HepG2 (cell line): ENCODE results near the gene WDR83. TPM values are rescaled to one million over a fixed set of nuclear protein-coding genes. Genes with fewer than 3 reads are reported as not detected.

Experiments
- ATAC-seq: fragments of 200-7000 bp; cut with Tn5 transposase; 3 replicates; pipeline ENCODE4 v1.9.1; 2020; ENCODE audit warnings: mild to moderate bottlenecking, moderate library complexity
- BruUV-seq: library from RNA; stranded (reverse); fragments of 400-500 nt; replicated peaks from 2 replicates; lab custom pipeline; 2021; lab: Mats Ljungman, UMichigan
- CTCF ChIA-PET: fragments of 300-600 bp; formaldehyde crosslinking; extraction: SDS; loops from one replicate; lab custom pipeline; 2021; ENCODE audit warnings: low total read pairs, inconsistent platforms, low intra/inter-chr PET ratio; lab: Yijun Ruan, JAX
- POLR2A ChIA-PET: fragments of 350-600 bp; sonication (Branson Sonifier 250); formaldehyde crosslinking; loops from one replicate; lab custom pipeline; 2020; ENCODE audit warnings: antibody characterized with exemption, inconsistent platforms; lab: Yijun Ruan, JAX
- DNase-seq: peaks from one replicate; pipeline ENCODE4 v3.0.0-alpha.2; 2015; ENCODE audit warnings: low spot score
- FAIRE-seq: peaks from 3 replicates; lab custom pipeline; 2011; peaks lifted over from hg19 to GRCh38; lab: Jason Lieb, UNC
- H2AFZ ChIP-seq: one replicate; pipeline ENCODE4 v1.6.1; 2011; ENCODE audit warnings: low read length, inconsistent platforms
- H3K27ac ChIP-seq: fragments of 300-600 bp; 3 replicates; pipeline ENCODE4 v1.8.0; 2011; ENCODE audit warnings: mixed run types, mild to moderate bottlenecking, mixed read lengths, low read length, inconsistent platforms; ENCODE audit not compliant: insufficient read depth; ENCODE audit errors: extremely low read length
- H3K27me3 ChIP-seq, 2 experiments: fragments of 200-600 bp in 1 of 2; 2 replicates in 1 of 2; 3 replicates in 1 of 2; pipeline versions ENCODE4 v1.6.0 to v1.8.0; 2011; ENCODE audit warnings: low read length in 2 of 2, mild to moderate bottlenecking in 2 of 2, moderate library complexity in 2 of 2, inconsistent platforms in 1 of 2; ENCODE audit not compliant: insufficient read depth in 2 of 2, control insufficient read depth in 1 of 2
- H3K36me3 ChIP-seq, 2 experiments: fragments of 200-600 bp in 1 of 2; replicated peaks in 1 of 2; 2 replicates in 1 of 2; 3 replicates in 1 of 2; pipeline versions ENCODE4 v1.5.1 to v1.8.0; 2011; ENCODE audit warnings: low read length in 2 of 2, inconsistent platforms in 1 of 2; ENCODE audit not compliant: insufficient read depth in 2 of 2, control insufficient read depth in 1 of 2
- H3K4me1 ChIP-seq: 2 replicates; pipeline ENCODE4 v1.5.1; 2012; ENCODE audit warnings: low read length, inconsistent platforms; ENCODE audit not compliant: insufficient read depth
- H3K4me2 ChIP-seq: 2 replicates; pipeline ENCODE4 v1.6.0; 2011; ENCODE audit warnings: low read depth, low read length, inconsistent platforms
- H3K4me3 ChIP-seq, 3 experiments: fragments of 200-600 bp in 1 of 3; sonication (generic), shearing (Covaris generic) in 1 of 3; replicated peaks in 1 of 3; 2 replicates each; pipeline ENCODE4 v1.5.1; 2011 to 2016; ENCODE audit warnings: low read length in 3 of 3, inconsistent platforms in 2 of 3, low read depth in 2 of 3, mild to moderate bottlenecking in 2 of 3, control low read depth in 1 of 3, mixed read lengths in 1 of 3; ENCODE audit not compliant: insufficient read depth in 1 of 3
- H3K79me2 ChIP-seq: one replicate; pipeline ENCODE4 v1.6.1; 2011; ENCODE audit warnings: low read length, inconsistent platforms; ENCODE audit not compliant: insufficient read depth
- H3K9ac ChIP-seq: 2 replicates; pipeline ENCODE4 v1.6.0; 2011; ENCODE audit warnings: mild to moderate bottlenecking, low read depth, low read length, inconsistent platforms; ENCODE audit not compliant: insufficient read depth
- H3K9me3 ChIP-seq: 2 replicates; pipeline ENCODE4 v1.5.1; 2012; ENCODE audit warnings: mild to moderate bottlenecking, low read length
- H4K20me1 ChIP-seq: 2 replicates; pipeline ENCODE4 v1.6.0; 2011; ENCODE audit warnings: inconsistent platforms, mild to moderate bottlenecking, low read length, moderate library complexity; ENCODE audit not compliant: insufficient read depth
- AGO2 ChIP-seq: fragments of 200-400 bp; formaldehyde crosslinking; optimal IDR thresholded peaks from 2 replicates; pipeline ENCODE3; 2017; ENCODE audit warnings: mild to moderate bottlenecking, low read depth, low read length, moderate library complexity
- ELF4 ChIP-seq: sonication (generic); formaldehyde crosslinking; IDR thresholded peaks from 2 replicates; pipeline ENCODE4 v1.5.0; 2020; ENCODE audit warnings: missing genetic modification reagents, mild to moderate bottlenecking, moderate library complexity, borderline replicate concordance
- MBNL3 ChIP-seq: fragments of 250-450 bp; sonication (Bioruptor Pico); conservative IDR thresholded peaks from 2 replicates; pipeline ENCODE4 v1.8.0; 2022; ENCODE audit warnings: mild to moderate bottlenecking, inconsistent platforms
- RCOR2 ChIP-seq: IDR thresholded peaks from 2 replicates; pipeline ENCODE4 v1.6.1; 2016; ENCODE audit warnings: missing biosample characterization, missing genetic modification reagents
- TP53 ChIP-seq: sonication (generic); formaldehyde crosslinking; conservative IDR thresholded peaks from 2 replicates; pipeline ENCODE4 v1.4.0; 2020; ENCODE audit warnings: missing genetic modification reagents
- WIZ ChIP-seq: sonication (generic); formaldehyde crosslinking; IDR thresholded peaks from 2 replicates; pipeline ENCODE4 v1.5.1; 2020; ENCODE audit warnings: mild to moderate bottlenecking, missing genetic modification reagents
- ZIK1 ChIP-seq: sonication (generic); formaldehyde crosslinking; IDR thresholded peaks from 2 replicates; pipeline ENCODE4 v1.5.0; 2020; ENCODE audit warnings: mild to moderate bottlenecking, low read depth, missing genetic modification reagents, borderline replicate concordance
- ZNF205 ChIP-seq: IDR thresholded peaks from 2 replicates; pipeline ENCODE4 v1.6.1; 2018; ENCODE audit warnings: missing biosample characterization, missing genetic modification reagents
- WGBS: methylation state at CpG from one replicate; pipeline ENCODE4 v1.1.6; 2017; ENCODE audit warnings: low lambda C conversion rate; 5-methylcytosine and 5-hydroxymethylcytosine counted together
- in situ Hi-C: cut with HindIII; loops from 2 replicates; pipeline ENCODE4 v1.10.0; 2017; ENCODE audit warnings: low pct_unique_long_range_greater_than_20kb; ENCODE audit not compliant: extremely low pct_ligation_motif_present
- intact Hi-C: fragments of 100-400 bp; cut with micrococcal nuclease; formaldehyde crosslinking; loops from one replicate; pipeline ENCODE4 v1.10.0; 2022; ENCODE audit not compliant: unreplicated experiment
- polyA plus RNA-seq, 8 experiments: library from polyadenylated mRNA; depleted of rRNA in 3 of 8; stranded (reverse) in 7 of 8; unstranded in 1 of 8; fragments of >200 nt; fragmentation: Illumina TruSeq in 4 of 8; extraction: Trizol in 4 of 8; gene quantifications; 2 replicates each; pipeline versions ENCODE4 v1.2.1 to v1.2.3, GENCODE V29; 2011 to 2016; ENCODE audit warnings: low read depth in 4 of 8, missing spikeins in 1 of 8, mixed read lengths in 1 of 8; ENCODE audit not compliant: insufficient read depth in 1 of 8
- total RNA-seq, 5 experiments: library from RNA; depleted of rRNA; stranded (reverse); fragments of >200 nt; fragmentation: Illumina TruSeq; extraction: Trizol; gene quantifications; 2 replicates each; pipeline ENCODE4 v1.2.3, GENCODE V29; 2016; ENCODE audit warnings: low read depth in 1 of 5
- TF ChIP-seq, protein P1 (sequence below): sonication (generic); formaldehyde crosslinking; IDR thresholded peaks from 2 replicates; pipeline ENCODE4 v1.5.1; 2020; ENCODE audit warnings: mild to moderate bottlenecking, moderate library complexity, missing genetic modification reagents
- TF ChIP-seq, protein P2 (sequence below): sonication (generic); formaldehyde crosslinking; IDR thresholded peaks from 2 replicates; pipeline ENCODE4 v1.9.0; 2021; ENCODE audit warnings: missing genetic modification reagents, mild to moderate bottlenecking, borderline replicate concordance
- TF ChIP-seq, protein P3 (sequence below): sonication (generic); formaldehyde crosslinking; IDR thresholded peaks from 2 replicates; pipeline ENCODE4 v1.9.0; 2022; ENCODE audit warnings: low read depth, missing genetic modification reagents
- TF ChIP-seq, protein P4 (sequence below): IDR thresholded peaks from 2 replicates; pipeline ENCODE4 v1.6.1; 2016; ENCODE audit warnings: low read depth

The WDR83 gene
- total and polyA plus RNA-seq, 2 of the 13 experiments (the other 11 are each of a cell fraction or from before 2014, with no cell fraction given) = 4.5 to 10.7 TPM

DNA sequence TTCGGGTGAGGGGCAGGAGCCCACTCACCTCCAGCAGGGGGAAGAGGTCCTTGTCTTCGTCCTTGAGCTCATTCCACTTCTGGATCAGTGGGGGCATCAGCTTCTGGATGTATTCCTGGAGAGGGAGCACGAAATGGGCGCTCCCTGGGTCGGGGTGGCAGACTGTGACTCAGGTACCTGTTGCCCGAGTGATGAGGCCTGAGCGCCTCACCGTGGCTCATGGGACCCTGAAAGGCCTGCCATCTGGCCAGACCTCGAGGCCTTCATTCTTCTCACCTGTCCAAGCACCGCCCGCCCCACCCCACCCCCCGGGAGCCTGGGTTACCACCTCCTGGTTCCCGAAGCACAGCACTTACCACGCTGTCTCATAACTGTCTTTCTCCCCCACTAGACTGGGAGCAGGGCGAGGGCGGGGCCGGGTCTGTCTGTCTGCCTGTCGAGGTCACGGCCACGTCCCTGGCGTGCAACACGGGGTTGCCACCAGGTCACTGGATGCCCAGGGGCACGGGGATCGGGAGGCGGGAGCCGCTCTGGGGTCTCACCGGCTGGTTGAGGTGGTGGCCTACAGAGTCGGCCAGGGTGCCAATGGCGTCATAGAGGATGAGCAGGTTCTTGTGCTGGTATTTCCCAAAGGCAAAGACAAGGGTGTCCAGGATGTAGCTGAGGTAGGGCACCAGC, 39.2 kb downstream of the WDR83 start:
- TF ChIP-seq AGO2 (peak; percentile 54), RCOR2 (no peak), TP53 (no peak)
- TF ChIP-seq, protein P1, sequence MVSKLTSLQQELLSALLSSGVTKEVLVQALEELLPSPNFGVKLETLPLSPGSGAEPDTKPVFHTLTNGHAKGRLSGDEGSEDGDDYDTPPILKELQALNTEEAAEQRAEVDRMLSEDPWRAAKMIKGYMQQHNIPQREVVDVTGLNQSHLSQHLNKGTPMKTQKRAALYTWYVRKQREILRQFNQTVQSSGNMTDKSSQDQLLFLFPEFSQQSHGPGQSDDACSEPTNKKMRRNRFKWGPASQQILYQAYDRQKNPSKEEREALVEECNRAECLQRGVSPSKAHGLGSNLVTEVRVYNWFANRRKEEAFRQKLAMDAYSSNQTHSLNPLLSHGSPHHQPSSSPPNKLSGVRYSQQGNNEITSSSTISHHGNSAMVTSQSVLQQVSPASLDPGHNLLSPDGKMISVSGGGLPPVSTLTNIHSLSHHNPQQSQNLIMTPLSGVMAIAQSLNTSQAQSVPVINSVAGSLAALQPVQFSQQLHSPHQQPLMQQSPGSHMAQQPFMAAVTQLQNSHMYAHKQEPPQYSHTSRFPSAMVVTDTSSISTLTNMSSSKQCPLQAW (CRISPR knock-in tag) = no peak
- in situ Hi-C loops (no loop called here), intact Hi-C loops (no loop called here)
- no peak for ATAC-seq
- Histone ChIP-seq H4K20me1 (no peaks in the 10 kb centered on the region), H3K79me2 (no peaks in the 10 kb centered on the region), H3K4me1 (no peaks in the 10 kb centered on the region), H3K27ac (no peak overlapping the region), H3K4me2 (no peak overlapping the region), H3K9ac (no peak overlapping the region), H3K36me3 (peaks cover 44 to 80% of the 10 kb centered on the region in 2 experiments), H3K4me3 (no peak overlapping the region), H3K27me3 (no peaks in the 10 kb centered on the region), H2AFZ (no peak overlapping the region), H3K9me3 (no peaks in the 10 kb centered on the region)
- no TSS peak for BruUV-seq
- DNase-seq = no peak
- CTCF ChIA-PET = no interaction called here
- WGBS = 95% methylated on average over 24 of the region's 29 CpGs
- POLR2A ChIA-PET = no interaction called here
- FAIRE-seq = no peak

DNA sequence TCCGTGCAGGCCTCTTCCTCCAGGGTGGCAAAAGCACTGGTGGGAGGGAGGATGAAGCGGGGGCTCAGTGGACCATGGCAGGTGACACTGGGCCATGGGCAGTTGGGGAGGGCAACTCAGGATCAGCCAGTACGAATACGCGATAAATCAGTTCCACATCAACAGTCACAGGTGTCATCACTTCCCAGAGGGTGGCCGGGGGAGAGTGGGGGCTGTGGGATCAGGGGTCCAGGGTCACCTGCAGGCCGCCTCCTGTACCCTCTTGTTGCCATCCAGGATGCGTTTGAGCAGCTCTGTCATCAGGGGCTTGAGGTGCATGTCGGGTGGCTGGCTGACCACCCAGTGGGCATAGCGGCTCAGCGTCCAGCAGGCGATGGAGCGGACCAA, 39.7 kb downstream of the WDR83 start:
- Histone ChIP-seq H3K4me2 (no peak overlapping the region), H3K27me3 (no peaks in the 10 kb centered on the region), H3K79me2 (no peaks in the 10 kb centered on the region), H3K27ac (no peak overlapping the region), H4K20me1 (no peaks in the 10 kb centered on the region), H2AFZ (no peak overlapping the region), H3K9me3 (no peaks in the 10 kb centered on the region), H3K36me3 (peaks cover 44 to 79% of the 10 kb centered on the region in 2 experiments), H3K4me1 (no peaks in the 10 kb centered on the region), H3K4me3 (no peak overlapping the region), H3K9ac (no peak overlapping the region)
- no peak for ATAC-seq
- no peak for FAIRE-seq
- ChIA-PET POLR2A (no interaction called here), CTCF (no interaction called here)
- WGBS = 100% methylated on average over 6 of the region's 13 CpGs
- TF ChIP-seq MBNL3 (CRISPR knock-in tag) (no peak), ZNF205 (CRISPR knock-in tag) (no peak), ZIK1 (CRISPR knock-in tag) (no peak), ELF4 (no peak), WIZ (no peak)
- TF ChIP-seq, protein P2, sequence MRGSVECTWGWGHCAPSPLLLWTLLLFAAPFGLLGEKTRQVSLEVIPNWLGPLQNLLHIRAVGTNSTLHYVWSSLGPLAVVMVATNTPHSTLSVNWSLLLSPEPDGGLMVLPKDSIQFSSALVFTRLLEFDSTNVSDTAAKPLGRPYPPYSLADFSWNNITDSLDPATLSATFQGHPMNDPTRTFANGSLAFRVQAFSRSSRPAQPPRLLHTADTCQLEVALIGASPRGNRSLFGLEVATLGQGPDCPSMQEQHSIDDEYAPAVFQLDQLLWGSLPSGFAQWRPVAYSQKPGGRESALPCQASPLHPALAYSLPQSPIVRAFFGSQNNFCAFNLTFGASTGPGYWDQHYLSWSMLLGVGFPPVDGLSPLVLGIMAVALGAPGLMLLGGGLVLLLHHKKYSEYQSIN (CRISPR knock-in tag) = no peak
- TF ChIP-seq, protein P3, sequence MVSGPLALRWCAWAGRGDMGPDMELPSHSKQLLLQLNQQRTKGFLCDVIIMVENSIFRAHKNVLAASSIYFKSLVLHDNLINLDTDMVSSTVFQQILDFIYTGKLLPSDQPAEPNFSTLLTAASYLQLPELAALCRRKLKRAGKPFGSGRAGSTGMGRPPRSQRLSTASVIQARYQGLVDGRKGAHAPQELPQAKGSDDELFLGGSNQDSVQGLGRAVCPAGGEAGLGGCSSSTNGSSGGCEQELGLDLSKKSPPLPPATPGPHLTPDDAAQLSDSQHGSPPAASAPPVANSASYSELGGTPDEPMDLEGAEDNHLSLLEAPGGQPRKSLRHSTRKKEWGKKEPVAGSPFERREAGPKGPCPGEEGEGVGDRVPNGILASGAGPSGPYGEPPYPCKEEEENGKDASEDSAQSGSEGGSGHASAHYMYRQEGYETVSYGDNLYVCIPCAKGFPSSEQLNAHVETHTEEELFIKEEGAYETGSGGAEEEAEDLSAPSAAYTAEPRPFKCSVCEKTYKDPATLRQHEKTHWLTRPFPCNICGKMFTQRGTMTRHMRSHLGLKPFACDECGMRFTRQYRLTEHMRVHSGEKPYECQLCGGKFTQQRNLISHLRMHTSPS (CRISPR knock-in tag) = no peak
- TF ChIP-seq, protein P4, sequence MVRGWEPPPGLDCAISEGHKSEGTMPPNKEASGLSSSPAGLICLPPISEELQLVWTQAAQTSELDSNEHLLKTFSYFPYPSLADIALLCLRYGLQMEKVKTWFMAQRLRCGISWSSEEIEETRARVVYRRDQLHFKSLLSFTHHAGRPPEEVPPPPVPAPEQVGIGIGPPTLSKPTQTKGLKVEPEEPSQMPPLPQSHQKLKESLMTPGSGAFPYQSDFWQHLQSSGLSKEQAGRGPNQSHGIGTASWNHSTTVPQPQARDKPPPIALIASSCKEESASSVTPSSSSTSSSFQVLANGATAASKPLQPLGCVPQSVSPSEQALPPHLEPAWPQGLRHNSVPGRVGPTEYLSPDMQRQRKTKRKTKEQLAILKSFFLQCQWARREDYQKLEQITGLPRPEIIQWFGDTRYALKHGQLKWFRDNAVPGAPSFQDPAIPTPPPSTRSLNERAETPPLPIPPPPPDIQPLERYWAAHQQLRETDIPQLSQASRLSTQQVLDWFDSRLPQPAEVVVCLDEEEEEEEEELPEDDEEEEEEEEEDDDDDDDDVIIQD (CRISPR knock-in tag) = no peak
- DNase-seq = no peak
- BruUV-seq = no TSS peak
- intact Hi-C loops = no loop called here
- in situ Hi-C loops = no loop called here
